ENCODE measurements around the gene KANK3. TPM values are rescaled to one million over a fixed set of nuclear protein-coding genes. Genes with fewer than 3 reads are reported as not detected.
"Not testable (repeated sequence)": the region's sequence is repeated elsewhere in the genome, so short reads cannot be mapped to it uniquely, and the experiment has no call there.

Gene KANK3
- total RNA-seq, 1 experiment from 2014 or later = 7.7 TPM

DNA sequence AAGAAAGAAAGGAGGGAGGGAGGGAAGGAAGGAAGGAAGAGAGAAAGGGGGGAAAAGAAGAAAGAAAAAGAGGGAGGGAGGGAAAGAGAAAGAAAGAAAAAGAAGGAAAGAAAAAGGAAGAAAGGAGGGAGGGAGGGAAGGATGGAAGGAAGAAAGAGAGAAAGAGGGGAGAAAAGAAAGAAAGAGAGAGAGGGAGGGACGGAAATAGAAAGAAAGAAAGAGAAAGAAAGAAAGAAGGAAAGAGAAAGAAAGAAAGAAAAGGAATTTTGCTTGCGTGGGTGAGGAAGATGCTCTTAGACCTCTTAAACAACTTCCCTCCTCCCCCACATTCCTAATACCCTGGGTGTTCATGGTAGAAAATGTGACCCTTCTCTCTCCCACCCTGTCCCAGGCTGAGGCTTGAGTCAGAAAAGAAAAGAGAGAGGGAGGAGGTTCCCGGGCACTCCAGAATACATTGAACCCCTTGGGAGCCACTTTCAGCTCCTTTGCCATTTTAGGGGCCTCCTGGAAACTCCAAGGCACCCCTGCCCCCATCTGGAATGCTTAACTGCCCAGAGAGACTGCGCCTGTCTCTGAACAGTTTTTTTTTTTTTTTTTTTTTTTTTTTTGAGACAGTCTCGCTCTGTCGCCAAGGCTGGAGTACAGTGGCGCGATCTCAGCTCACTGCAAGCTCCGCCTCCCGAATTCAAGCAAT, 9.2 kb upstream of the KANK3 start:
- Histone ChIP-seq H3K9me3 (ENCODE audit: control insufficient read depth, low read depth, low read length) (no peaks in the 10 kb centered on the region), H2BK15ac (ENCODE audit: low read depth, low read length) (no peak overlapping the region), H3K27ac (ENCODE audit: insufficient read length, low read depth, low read length) (no peak overlapping the region), H3K4ac (ENCODE audit: low read depth, low read length) (no peak overlapping the region), H3K14ac (ENCODE audit: insufficient read depth, low read length) (no peak overlapping the region), H3K18ac (ENCODE audit: insufficient read length, low read depth, low read length) (no peak overlapping the region), H4K8ac (replicated peaks; ENCODE audit: insufficient read length, low read depth, low read length) (no peak overlapping the region), H3K23ac (ENCODE audit: insufficient read length, low read depth, low read length) (no peak overlapping the region), H4K91ac (ENCODE audit: insufficient read length, low read depth, low read length) (no peak overlapping the region), H2BK12ac (ENCODE audit: insufficient read length, low read depth, low read length) (no peak overlapping the region), H3K79me2 (ENCODE audit: insufficient read depth, low read length) (no peaks in the 10 kb centered on the region), H2AK5ac (ENCODE audit: insufficient read length, low read length) (no peak overlapping the region), H4K20me1 (ENCODE audit: control insufficient read depth, insufficient read depth, insufficient read length) (no peaks in the 10 kb centered on the region), H2BK120ac (ENCODE audit: low read depth, low read length, poor library complexity, severe bottlenecking) (no peak overlapping the region), H2BK5ac (ENCODE audit: insufficient read length, low read length) (no peak overlapping the region), H3K9ac (ENCODE audit: extremely low read depth, insufficient read length, low read length) (no peak overlapping the region), H3K79me1 (ENCODE audit: insufficient read depth, low read depth, low read length, poor library complexity, severe bottlenecking) (no peaks in the 10 kb centered on the region), H3K27me3 (ENCODE audit: insufficient read depth, low read length) (no peaks in the 10 kb centered on the region), H2AFZ (ENCODE audit: low read length) (peak overlapping the region; percentile 73), H3K23me2 (ENCODE audit: insufficient read length, low read depth, low read length, poor library complexity, severe bottlenecking) (no peaks in the 10 kb centered on the region), H3T11ph (ENCODE audit: low read length) (no peak overlapping the region), H3K4me1 (ENCODE audit: insufficient read depth, low read length) (no peaks in the 10 kb centered on the region), H3K4me2 (ENCODE audit: insufficient read depth, insufficient read length, low read length) (no peak overlapping the region), H3K56ac (ENCODE audit: insufficient read length, low read depth, low read length) (no peak overlapping the region), H4K5ac (ENCODE audit: insufficient read length, low read depth, low read length) (no peak overlapping the region), H2BK20ac (ENCODE audit: low read depth, low read length, poor library complexity, severe bottlenecking) (no peak overlapping the region)
- H3K4me1 Mint-ChIP-seq = peaks cover 15 to 23% of the 10 kb centered on the region in 2 experiments
- no peak for DNase-seq
- TF ChIP-seq, protein P1, sequence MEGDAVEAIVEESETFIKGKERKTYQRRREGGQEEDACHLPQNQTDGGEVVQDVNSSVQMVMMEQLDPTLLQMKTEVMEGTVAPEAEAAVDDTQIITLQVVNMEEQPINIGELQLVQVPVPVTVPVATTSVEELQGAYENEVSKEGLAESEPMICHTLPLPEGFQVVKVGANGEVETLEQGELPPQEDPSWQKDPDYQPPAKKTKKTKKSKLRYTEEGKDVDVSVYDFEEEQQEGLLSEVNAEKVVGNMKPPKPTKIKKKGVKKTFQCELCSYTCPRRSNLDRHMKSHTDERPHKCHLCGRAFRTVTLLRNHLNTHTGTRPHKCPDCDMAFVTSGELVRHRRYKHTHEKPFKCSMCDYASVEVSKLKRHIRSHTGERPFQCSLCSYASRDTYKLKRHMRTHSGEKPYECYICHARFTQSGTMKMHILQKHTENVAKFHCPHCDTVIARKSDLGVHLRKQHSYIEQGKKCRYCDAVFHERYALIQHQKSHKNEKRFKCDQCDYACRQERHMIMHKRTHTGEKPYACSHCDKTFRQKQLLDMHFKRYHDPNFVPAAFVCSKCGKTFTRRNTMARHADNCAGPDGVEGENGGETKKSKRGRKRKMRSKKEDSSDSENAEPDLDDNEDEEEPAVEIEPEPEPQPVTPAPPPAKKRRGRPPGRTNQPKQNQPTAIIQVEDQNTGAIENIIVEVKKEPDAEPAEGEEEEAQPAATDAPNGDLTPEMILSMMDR (conservative IDR thresholded peaks at IDR 0.05) = no peak
- H3K27ac Mint-ChIP-seq = no peak overlapping the region; a peak in 2 of 7 replicates
- peaks cover 0 to 3% of the 10 kb centered on the region in 2 experiments; a peak in 2 of 5 replicates for H3K9me3 Mint-ChIP-seq
- WGBS (ENCODE audit: extremely low coverage, insufficient read length, low lambda C conversion rate) = 60% methylated on average over 1 of the region's 10 CpGs
- H3K4me3 Mint-ChIP-seq = peak overlapping the region; percentile 43 to 54
- peaks cover 9% of the 10 kb centered on the region for H3K27me3 Mint-ChIP-seq (ENCODE audit: low read depth)
- no peaks in the 10 kb centered on the region for H3K36me3 Mint-ChIP-seq (ENCODE audit: insufficient read depth in 1 of 3, low read depth in 3 of 3)

DNA sequence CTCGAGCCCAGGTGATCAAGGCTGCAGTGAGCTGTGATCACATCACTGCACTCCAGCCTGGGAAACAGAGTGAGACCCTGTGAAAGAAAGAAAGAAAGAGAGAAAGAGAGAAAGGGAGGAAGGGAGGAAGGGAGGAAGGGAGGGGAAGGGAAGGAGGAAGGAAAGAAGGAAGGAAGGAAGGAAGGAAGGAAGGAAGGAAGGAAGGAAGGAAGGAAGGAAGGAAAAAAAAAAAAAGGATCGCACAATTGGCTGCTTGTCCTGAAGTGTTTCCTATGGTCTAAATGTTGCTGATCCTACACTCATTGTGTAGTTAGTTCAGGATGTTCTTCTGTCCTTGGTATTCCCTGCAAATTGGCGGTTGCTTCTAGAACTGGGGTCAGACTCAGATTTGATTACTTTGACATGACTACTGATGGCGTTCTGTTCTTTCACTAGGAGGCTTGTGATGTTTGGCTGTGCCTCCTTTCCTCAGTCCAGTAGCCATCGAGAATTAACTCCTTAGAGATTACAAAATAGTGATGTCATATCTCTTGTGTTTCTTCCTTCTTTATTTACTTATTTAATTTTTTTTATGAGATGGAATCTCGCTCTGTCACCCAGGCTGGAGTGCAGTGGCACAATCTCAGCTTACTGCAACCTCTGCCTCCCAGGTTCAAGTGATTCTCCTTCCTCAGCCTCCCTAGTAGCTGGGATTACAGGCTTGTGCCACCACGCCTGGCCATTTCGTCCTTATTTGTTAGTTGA, 6.7 kb upstream of the KANK3 start:
- not testable (repeated sequence) for H3K23ac ChIP-seq (ENCODE audit: insufficient read length, low read depth, low read length); H4K91ac ChIP-seq (ENCODE audit: insufficient read length, low read depth, low read length); H3K9me3 ChIP-seq (ENCODE audit: control insufficient read depth, low read depth, low read length); H2BK5ac ChIP-seq (ENCODE audit: insufficient read length, low read length); H3K36me3 Mint-ChIP-seq (ENCODE audit: insufficient read depth in 1 of 3, low read depth in 3 of 3); H3K27ac Mint-ChIP-seq; H2AFZ ChIP-seq (ENCODE audit: low read length); H3K18ac ChIP-seq (ENCODE audit: insufficient read length, low read depth, low read length); H4K8ac ChIP-seq (replicated peaks; ENCODE audit: insufficient read length, low read depth, low read length); H4K5ac ChIP-seq (ENCODE audit: insufficient read length, low read depth, low read length); H2BK15ac ChIP-seq (ENCODE audit: low read depth, low read length); H3K79me1 ChIP-seq (ENCODE audit: insufficient read depth, low read depth, low read length, poor library complexity, severe bottlenecking); H2BK20ac ChIP-seq (ENCODE audit: low read depth, low read length, poor library complexity, severe bottlenecking); H3K14ac ChIP-seq (ENCODE audit: insufficient read depth, low read length); H3K4me3 Mint-ChIP-seq; H3K4me1 ChIP-seq (ENCODE audit: insufficient read depth, low read length); H3K4ac ChIP-seq (ENCODE audit: low read depth, low read length); H2BK12ac ChIP-seq (ENCODE audit: insufficient read length, low read depth, low read length); H3K4me2 ChIP-seq (ENCODE audit: insufficient read depth, insufficient read length, low read length); H3K27ac ChIP-seq (ENCODE audit: insufficient read length, low read depth, low read length); H2BK120ac ChIP-seq (ENCODE audit: low read depth, low read length, poor library complexity, severe bottlenecking); H3K27me3 Mint-ChIP-seq (ENCODE audit: low read depth); H3K9me3 Mint-ChIP-seq; H3T11ph ChIP-seq (ENCODE audit: low read length); DNase-seq; H3K27me3 ChIP-seq (ENCODE audit: insufficient read depth, low read length); H3K79me2 ChIP-seq (ENCODE audit: insufficient read depth, low read length); H3K23me2 ChIP-seq (ENCODE audit: insufficient read length, low read depth, low read length, poor library complexity, severe bottlenecking); H4K20me1 ChIP-seq (ENCODE audit: control insufficient read depth, insufficient read depth, insufficient read length); H3K56ac ChIP-seq (ENCODE audit: insufficient read length, low read depth, low read length); H2AK5ac ChIP-seq (ENCODE audit: insufficient read length, low read length)
- peaks cover 15 to 25% of the 10 kb centered on the region in 2 experiments for H3K4me1 Mint-ChIP-seq
- H3K9ac ChIP-seq (ENCODE audit: extremely low read depth, insufficient read length, low read length) = peak overlapping the region; percentile 3
- WGBS (ENCODE audit: extremely low coverage, insufficient read length, low lambda C conversion rate) = no CpG with 5 or more reads among the region's 8 CpGs
